NB4 (cell line): ENCODE measurements around the gene GRP.

Experiments used
- DNase-seq: peaks from one replicate; pipeline ENCODE4 v3.0.0; 2010; ENCODE audit warnings: low read depth
- H3K4me3 ChIP-seq: one replicate; pipeline ENCODE4 v1.5.1; 2011; ENCODE audit warnings: mild to moderate bottlenecking, low read depth, low read length, moderate library complexity
- MYC ChIP-seq: IDR thresholded peaks from 2 replicates; pipeline ENCODE4 v1.6.1; 2011; ENCODE audit warnings: low read depth, low read length
- POLR2A ChIP-seq: IDR thresholded peaks from 2 replicates; pipeline ENCODE4 v1.6.1; 2011; ENCODE audit warnings: mild to moderate bottlenecking; ENCODE audit not compliant: insufficient read length; ENCODE audit errors: extremely low read depth
- TF ChIP-seq, protein P1 (sequence below): IDR thresholded peaks from one replicate; pipeline ENCODE4 v1.5.1; 2012; ENCODE audit warnings: low read depth, low read length
- TF ChIP-seq, protein P2 (sequence below): IDR thresholded peaks from 2 replicates; pipeline ENCODE4 v1.6.1; 2011; ENCODE audit warnings: low read depth, low read length

GRP gene

DNA sequence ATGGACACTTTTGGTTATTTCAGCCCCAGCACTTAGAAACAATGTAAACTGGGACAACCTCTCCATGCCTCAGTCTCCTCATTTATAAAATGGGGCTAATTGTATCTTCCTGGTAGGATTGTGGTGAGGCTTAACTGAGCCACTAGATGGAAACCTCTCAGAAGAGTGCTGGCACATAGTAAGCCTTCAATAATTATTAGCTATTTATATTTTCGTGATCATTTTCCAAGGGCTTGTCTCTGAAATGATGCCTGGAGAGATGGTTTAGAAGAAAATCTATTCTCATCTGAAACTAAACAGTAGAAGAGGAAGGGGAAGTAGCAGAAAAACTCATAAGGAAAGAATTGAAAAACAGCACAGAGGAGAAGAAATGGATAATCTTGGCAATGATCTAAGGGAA lies 46.5 kb downstream of the GRP start:
- TF ChIP-seq, protein P1, sequence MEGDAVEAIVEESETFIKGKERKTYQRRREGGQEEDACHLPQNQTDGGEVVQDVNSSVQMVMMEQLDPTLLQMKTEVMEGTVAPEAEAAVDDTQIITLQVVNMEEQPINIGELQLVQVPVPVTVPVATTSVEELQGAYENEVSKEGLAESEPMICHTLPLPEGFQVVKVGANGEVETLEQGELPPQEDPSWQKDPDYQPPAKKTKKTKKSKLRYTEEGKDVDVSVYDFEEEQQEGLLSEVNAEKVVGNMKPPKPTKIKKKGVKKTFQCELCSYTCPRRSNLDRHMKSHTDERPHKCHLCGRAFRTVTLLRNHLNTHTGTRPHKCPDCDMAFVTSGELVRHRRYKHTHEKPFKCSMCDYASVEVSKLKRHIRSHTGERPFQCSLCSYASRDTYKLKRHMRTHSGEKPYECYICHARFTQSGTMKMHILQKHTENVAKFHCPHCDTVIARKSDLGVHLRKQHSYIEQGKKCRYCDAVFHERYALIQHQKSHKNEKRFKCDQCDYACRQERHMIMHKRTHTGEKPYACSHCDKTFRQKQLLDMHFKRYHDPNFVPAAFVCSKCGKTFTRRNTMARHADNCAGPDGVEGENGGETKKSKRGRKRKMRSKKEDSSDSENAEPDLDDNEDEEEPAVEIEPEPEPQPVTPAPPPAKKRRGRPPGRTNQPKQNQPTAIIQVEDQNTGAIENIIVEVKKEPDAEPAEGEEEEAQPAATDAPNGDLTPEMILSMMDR: no peak
- no peak for TF ChIP-seq MYC
- TF ChIP-seq POLR2A: no peak
- TF ChIP-seq, protein P2, sequence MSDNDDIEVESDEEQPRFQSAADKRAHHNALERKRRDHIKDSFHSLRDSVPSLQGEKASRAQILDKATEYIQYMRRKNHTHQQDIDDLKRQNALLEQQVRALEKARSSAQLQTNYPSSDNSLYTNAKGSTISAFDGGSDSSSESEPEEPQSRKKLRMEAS: no peak
- H3K4me3 ChIP-seq: no peak overlapping the region

DNA sequence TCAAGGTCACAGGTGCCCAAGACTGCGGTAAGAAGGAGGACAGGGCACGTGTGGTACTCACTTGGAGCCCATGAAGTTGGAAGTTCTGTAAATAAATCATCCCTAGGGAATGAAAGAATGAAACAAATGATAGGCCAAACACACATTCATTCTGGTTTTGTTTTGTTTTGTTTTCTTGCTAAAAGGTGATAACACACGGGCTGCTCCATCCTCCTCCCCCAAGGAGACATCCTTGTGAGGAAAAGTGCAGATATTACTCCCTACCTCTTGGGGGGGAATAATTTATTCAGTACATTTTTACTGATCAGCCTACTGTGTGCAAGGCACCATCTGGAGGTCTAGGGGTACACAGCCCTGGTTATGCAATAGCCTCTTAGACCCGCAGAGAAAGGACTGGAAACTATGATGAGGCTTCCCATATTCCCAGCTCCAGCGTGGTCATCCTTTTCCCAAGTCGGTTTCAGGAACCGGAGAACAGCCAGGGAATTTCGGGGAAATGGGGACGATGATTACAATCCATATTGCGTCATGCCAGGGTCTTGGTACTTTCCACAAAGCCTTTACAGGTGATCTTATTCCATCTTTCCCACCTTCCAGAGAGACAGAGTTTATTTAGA lies 47.0 kb downstream of the GRP start:
- H3K4me3 ChIP-seq: no peak overlapping the region
- DNase-seq: no peak
- TF ChIP-seq, protein P2: no peak
- no peak for TF ChIP-seq POLR2A
- TF ChIP-seq MYC: no peak
- TF ChIP-seq, protein P1: no peak

More for the DNA sequence above, 46.5 kb downstream of the GRP start:
- no peak for DNase-seq

- DNase-seq: no peak
- TF ChIP-seq POLR2A (no peak), MYC (no peak)
- TF ChIP-seq, protein P2: no peak
- TF ChIP-seq, protein P1: no peak
- no peak overlapping the region for H3K4me3 ChIP-seq
These were observed 47.7 kb downstream of the GRP start for GRCh38 chr18:59267503-59268126.

DNA sequence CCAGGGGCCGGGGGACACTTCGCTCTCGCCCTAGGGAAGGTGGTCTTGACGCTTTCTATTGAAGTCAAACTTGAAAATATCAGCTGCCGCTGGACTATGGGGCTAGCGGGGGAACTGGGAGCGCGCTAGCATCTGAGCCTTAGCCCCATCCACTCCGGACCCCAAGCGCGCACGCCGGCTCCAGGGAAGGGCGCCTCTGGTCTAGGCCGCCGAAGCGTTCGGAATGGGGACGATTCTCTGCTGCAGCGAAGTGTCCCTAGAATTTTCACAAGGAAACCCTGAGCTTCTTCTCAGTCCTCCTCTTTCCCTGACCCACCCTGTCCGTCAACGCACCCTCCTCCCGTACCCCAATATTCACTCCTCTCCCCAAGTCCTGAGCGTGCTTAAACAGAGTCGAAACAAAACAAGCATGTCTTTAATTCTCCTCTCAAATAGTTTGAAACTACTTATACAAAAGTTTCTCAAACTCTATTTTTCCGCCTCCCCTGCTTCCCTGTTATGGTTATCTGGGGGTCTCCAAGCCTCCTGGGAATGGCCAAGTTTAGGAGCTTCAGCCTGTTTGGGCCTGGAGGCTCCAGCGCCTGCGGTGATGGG lies 48.3 kb downstream of the GRP start:
- DNase-seq: no peak
- TF ChIP-seq POLR2A: no peak
- no peak for TF ChIP-seq MYC
- TF ChIP-seq, protein P2: no peak
- TF ChIP-seq, protein P1: no peak
- no peak overlapping the region for H3K4me3 ChIP-seq

- TF ChIP-seq MYC (no peak), POLR2A (no peak)
- TF ChIP-seq, protein P1: no peak
- TF ChIP-seq, protein P2: no peak
- DNase-seq: peak; percentile 37
- H3K4me3 ChIP-seq: no peak overlapping the region
These were observed 49.0 kb downstream of the GRP start for GRCh38 chr18:59268721-59269562.
